AG10803 (cell line): ENCODE data around the gene MAGI1.

Experiments
- DNase-seq: peaks from one replicate; pipeline ENCODE4 v3.0.0; 2010; ENCODE audit warnings: low read depth
- H3K4me3 ChIP-seq: 2 replicates; pipeline ENCODE4 v1.5.1; 2011; ENCODE audit warnings: mild to moderate bottlenecking, low read length, control low read depth
- TF ChIP-seq, protein P1 (sequence below): conservative IDR thresholded peaks from 2 replicates; pipeline ENCODE4 v1.5.1; 2011; ENCODE audit warnings: mild to moderate bottlenecking, low read length, control low read depth, inconsistent platforms

Gene MAGI1

DNA sequence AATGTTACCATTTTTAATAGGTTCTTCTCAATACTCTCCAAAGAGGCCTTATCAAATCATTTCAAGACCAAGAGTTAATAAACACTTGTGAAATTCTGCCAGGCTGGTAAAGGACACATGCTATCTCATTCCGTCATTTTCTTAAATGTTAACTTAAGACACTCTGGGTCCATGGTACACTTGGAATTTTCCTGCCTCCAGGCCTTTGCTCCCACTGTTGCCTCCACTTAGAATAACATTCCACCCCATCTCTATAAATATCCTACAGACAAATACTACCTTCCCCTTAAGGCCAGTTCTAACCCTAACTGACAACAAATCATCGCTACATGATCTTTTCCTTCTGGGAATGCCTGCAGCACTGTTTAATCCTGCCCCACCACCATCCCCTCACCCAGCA is 24.1 kb downstream of the MAGI1 start:
- TF ChIP-seq, protein P1, sequence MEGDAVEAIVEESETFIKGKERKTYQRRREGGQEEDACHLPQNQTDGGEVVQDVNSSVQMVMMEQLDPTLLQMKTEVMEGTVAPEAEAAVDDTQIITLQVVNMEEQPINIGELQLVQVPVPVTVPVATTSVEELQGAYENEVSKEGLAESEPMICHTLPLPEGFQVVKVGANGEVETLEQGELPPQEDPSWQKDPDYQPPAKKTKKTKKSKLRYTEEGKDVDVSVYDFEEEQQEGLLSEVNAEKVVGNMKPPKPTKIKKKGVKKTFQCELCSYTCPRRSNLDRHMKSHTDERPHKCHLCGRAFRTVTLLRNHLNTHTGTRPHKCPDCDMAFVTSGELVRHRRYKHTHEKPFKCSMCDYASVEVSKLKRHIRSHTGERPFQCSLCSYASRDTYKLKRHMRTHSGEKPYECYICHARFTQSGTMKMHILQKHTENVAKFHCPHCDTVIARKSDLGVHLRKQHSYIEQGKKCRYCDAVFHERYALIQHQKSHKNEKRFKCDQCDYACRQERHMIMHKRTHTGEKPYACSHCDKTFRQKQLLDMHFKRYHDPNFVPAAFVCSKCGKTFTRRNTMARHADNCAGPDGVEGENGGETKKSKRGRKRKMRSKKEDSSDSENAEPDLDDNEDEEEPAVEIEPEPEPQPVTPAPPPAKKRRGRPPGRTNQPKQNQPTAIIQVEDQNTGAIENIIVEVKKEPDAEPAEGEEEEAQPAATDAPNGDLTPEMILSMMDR: no peak
- no peak for DNase-seq
- H3K4me3 ChIP-seq: no peak overlapping the region

DNA sequence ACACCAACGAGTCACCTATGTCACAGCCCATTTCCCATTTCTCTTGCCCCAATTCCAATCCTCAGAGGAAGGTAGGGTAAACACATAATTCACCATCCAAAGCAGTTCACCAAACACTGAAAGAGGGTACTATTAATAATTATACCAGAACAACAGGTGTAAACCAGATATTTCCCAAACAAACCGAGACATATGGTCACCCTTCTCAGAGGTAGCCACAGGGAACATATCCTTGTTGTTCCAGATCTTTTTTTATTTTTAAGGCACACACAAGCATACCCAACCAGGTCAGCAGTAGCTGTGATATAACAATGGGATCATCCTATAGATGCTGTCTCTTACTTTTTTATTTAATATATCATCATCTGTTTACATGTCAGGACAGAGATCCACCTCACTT is 24.7 kb downstream of the MAGI1 start:
- DNase-seq: no peak
- no peak overlapping the region for H3K4me3 ChIP-seq
- TF ChIP-seq, protein P1: no peak

DNA sequence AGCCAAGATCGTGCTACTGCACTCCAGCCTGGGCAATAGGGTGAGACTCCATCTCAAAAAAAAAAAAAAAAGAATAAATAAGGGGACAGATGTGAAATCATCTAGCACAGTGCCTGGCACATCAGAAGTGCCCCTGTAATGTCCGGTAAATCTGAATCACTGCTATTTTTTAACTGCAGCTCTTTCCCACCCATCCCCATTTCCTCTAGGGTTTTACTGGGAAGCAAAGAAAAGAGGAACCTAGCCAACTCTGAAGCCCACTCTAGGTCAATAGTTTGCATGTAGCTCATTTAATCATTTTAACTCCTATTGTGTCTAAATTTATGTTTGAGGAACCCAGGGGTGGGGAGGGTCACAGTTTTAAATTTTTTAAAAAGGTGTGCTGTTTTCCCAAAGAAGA is 26.0 kb downstream of the MAGI1 start:
- no peak for DNase-seq
- no peak overlapping the region for H3K4me3 ChIP-seq
- TF ChIP-seq, protein P1: no peak

DNA sequence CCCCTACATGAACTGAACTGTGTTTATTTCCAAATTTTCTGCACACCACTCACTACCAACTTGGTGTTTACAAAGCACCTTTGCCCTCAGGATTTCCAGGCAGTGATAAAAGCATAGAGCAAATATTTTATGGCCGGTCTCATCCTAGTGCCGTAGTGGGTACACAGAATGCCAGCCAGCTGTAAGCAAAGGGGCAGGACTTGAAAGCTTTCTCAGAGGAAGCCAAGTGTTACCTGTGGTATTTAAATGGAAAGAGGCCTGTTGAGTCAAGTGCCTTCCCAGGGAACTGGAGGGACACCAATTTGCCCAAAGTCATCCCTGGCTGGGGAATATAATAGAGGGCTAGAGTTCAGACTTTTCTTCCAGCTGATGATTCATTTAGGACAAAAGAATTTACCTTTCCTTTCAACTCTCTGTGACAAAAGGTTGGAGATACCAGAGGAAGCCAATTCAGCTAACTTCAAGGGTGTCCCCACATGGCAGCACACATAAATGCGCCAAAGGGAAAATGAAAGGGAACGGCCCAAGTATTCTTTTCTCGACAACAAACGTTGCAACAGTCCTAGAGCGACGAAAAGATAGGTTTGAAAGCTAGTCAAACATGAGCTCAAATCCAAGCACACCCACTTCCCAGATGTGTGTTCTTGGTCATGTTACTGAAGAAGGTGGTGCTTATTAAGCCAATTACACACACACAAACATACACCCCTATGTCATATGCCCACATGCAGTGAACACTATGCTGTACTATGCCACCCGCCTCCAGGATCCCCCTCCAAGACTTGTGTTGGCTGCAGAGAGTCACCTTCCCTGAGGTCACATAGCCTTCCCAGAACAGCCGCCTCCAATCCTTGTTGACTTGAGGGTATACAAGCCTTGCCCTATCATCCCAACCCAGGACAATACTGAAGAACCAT is 27.7 kb downstream of the MAGI1 start:
- TF ChIP-seq, protein P1: no peak
- DNase-seq: no peak
- H3K4me3 ChIP-seq: no peak overlapping the region

DNA sequence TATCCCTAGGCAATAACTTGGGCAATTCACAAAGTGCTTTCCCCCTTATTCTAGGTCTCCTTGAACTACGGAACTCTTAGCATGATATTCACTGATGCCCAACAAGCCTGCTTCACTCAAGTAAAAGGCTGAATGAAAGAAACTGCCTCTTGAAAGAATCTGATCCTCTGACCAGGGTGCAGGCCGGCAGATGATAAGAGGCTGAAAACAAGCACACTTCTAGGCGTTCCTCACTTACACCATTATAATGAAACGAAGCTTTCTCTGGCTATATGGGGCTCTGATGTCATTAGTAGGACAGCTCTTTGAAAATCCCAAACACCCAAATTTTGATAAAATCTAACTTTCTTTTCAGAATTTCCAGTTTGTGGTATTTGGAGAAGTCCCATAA is 28.4 kb downstream of the MAGI1 start:
- DNase-seq: no peak
- TF ChIP-seq, protein P1: no peak
- H3K4me3 ChIP-seq: no peak overlapping the region

DNA sequence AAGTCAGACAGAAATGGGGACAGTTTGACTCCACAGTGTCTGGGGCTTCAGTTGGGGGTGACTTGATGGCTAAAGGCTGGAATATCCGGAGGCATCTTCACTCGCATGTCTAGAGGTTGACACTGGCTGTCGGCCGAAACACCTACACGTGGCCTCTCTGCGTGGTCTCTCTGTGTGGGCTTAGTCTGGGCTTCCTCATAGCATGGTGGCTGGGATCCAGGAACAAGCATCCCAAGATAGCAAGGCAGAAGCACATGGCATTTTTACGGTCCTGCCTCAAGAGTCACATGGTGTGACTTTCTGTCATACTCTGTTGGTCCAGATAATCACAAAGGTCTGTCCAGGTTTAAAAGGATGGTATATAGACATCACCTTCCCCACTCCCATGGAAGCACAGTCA is 34.5 kb downstream of the MAGI1 start:
- no peak overlapping the region for H3K4me3 ChIP-seq
- TF ChIP-seq, protein P1: no peak
- DNase-seq: no peak

DNA sequence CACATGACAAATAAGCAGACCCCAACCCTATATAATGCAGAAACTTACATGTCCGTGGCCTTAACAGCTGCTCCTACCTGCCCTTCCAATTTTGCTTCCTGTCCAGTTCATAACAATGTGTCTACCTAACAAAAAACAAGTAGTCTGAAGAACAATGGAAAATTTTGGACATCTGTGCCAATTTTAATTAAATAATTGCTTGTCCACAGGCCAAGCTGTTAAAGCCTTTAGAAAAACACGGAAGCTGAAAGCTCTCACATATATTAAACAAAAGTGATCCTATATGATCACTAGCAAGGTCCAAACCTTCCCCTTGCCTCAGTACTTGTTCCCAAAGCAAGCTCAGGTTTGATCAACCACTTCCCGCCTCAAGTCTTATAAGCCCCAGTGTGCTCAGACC is 37.1 kb downstream of the MAGI1 start:
- TF ChIP-seq, protein P1: no peak
- H3K4me3 ChIP-seq: no peak overlapping the region
- DNase-seq: no peak
